GM12878 (cell line): Measurements from ENCODE around the gene KCNG3. TPM values are rescaled to one million over a fixed set of nuclear protein-coding genes. Genes with fewer than 3 reads are reported as not detected.

Experiments
- HDAC2 ChIP-seq: fragments of 200-600 bp; sonication (generic); IDR thresholded peaks from 2 replicates; pipeline ENCODE4 v1.6.1; 2017
- NBN ChIP-seq: fragments of 450-650 bp; IDR thresholded peaks from 2 replicates; pipeline ENCODE4 v1.6.1; 2016
- SMC3 ChIP-seq: IDR thresholded peaks from 2 replicates; pipeline ENCODE4 v1.6.1; 2011; ENCODE audit warnings: low read length, improper control_type of control experiment, borderline replicate concordance
- TCF12 ChIP-seq: IDR thresholded peaks from 2 replicates; pipeline ENCODE4 v1.6.1; 2011; ENCODE audit warnings: low read depth, mild to moderate bottlenecking, low read length
- ZNF622 ChIP-seq: fragments of 450-650 bp; IDR thresholded peaks from 2 replicates; pipeline ENCODE4 v1.6.1; 2017; ENCODE audit warnings: mild to moderate bottlenecking, inconsistent platforms
- polyA plus RNA-seq, 11 experiments: library from polyadenylated mRNA; depleted of rRNA in 4 of 11; unstranded in 6 of 11; stranded (reverse) in 5 of 11; fragments of >200 nt; fragmentation: Nextera tagmentation in 4 of 11; fragmentation: Illumina TruSeq in 1 of 11; extraction: Ambion mirVana in 4 of 11; extraction: Trizol in 1 of 11; gene quantifications; 1 replicate in 1 of 11; 2 replicates in 10 of 11; pipeline versions ENCODE4 v1.2.1 to v1.2.3, GENCODE V29; 2011 to 2016; ENCODE audit warnings: inconsistent platforms in 2 of 11, missing spikeins in 2 of 11, low read depth in 1 of 11
- total RNA-seq, 4 experiments: library from RNA; depleted of rRNA in 3 of 4; stranded (reverse); fragments of >200 nt in 3 of 4; fragmentation: Illumina TruSeq in 1 of 4; extraction: Trizol in 1 of 4; gene quantifications; 2 replicates each; pipeline versions ENCODE4 v1.2.1 to v1.2.3, GENCODE V29; 2013 to 2021
- TF ChIP-seq, protein P1 (sequence below): fragments of 450-650 bp; formaldehyde crosslinking; IDR thresholded peaks from 2 replicates; pipeline ENCODE4 v1.4.0; 2020; ENCODE audit warnings: mild to moderate bottlenecking, moderate library complexity
- TF ChIP-seq, protein P2 (sequence below): IDR thresholded peaks from 2 replicates; pipeline ENCODE4 v1.6.1; 2012; ENCODE audit warnings: improper control_type of control experiment, low read depth, low read length; ENCODE audit not compliant: insufficient replicate concordance

Gene KCNG3
- total and polyA plus RNA-seq, 10 of the 15 experiments (the other 5 are each of a cell fraction or from before 2014, with no cell fraction given) = 0.01 to 0.06 (median 0.04) TPM; not detected in 4

DNA sequence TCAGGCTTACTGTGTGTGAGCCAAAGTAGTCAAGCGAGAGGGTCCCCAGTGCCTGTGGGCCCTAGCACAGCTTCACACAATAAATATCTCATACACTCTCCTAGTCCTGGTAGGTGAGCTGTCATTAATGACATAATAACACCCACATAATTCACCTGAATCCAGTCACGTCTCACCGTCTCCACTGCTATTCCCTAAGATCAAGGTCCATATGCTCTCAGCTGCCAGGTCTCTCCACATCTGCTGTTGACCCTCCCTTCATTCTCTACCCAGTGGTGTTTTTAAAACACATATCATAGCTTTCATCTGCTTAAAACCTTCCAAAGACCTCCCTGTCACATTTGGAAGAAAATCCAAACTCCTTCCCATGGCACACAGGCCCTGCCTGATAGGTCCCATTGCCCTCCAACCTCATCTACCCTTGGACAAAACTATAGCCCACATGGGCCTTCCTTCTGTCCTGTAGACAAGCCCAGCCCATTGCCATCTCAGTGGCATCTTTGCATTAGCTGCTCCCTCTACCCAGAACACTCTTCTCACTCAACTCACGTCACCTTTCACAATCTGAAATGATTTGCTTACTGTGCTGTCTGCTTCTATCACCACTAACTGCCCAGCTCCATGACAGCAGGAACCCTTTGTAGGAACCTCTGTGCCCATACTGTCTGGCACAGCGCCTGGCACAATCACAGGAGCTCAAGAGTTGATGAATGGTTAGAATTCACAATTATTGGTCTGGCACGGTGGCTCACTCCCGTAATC, 7.5 kb downstream of the KCNG3 start (continued):
- no peak for TF ChIP-seq ZNF622
- no peak for TF ChIP-seq NBN
- TF ChIP-seq, protein P1, sequence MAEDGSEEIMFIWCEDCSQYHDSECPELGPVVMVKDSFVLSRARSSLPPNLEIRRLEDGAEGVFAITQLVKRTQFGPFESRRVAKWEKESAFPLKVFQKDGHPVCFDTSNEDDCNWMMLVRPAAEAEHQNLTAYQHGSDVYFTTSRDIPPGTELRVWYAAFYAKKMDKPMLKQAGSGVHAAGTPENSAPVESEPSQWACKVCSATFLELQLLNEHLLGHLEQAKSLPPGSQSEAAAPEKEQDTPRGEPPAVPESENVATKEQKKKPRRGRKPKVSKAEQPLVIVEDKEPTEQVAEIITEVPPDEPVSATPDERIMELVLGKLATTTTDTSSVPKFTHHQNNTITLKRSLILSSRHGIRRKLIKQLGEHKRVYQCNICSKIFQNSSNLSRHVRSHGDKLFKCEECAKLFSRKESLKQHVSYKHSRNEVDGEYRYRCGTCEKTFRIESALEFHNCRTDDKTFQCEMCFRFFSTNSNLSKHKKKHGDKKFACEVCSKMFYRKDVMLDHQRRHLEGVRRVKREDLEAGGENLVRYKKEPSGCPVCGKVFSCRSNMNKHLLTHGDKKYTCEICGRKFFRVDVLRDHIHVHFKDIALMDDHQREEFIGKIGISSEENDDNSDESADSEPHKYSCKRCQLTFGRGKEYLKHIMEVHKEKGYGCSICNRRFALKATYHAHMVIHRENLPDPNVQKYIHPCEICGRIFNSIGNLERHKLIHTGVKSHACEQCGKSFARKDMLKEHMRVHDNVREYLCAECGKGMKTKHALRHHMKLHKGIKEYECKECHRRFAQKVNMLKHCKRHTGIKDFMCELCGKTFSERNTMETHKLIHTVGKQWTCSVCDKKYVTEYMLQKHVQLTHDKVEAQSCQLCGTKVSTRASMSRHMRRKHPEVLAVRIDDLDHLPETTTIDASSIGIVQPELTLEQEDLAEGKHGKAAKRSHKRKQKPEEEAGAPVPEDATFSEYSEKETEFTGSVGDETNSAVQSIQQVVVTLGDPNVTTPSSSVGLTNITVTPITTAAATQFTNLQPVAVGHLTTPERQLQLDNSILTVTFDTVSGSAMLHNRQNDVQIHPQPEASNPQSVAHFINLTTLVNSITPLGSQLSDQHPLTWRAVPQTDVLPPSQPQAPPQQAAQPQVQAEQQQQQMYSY (CRISPR knock-in tag) = no peak
- TF ChIP-seq SMC3 = no peak
- TF ChIP-seq HDAC2 = no peak
- TF ChIP-seq, protein P2, sequence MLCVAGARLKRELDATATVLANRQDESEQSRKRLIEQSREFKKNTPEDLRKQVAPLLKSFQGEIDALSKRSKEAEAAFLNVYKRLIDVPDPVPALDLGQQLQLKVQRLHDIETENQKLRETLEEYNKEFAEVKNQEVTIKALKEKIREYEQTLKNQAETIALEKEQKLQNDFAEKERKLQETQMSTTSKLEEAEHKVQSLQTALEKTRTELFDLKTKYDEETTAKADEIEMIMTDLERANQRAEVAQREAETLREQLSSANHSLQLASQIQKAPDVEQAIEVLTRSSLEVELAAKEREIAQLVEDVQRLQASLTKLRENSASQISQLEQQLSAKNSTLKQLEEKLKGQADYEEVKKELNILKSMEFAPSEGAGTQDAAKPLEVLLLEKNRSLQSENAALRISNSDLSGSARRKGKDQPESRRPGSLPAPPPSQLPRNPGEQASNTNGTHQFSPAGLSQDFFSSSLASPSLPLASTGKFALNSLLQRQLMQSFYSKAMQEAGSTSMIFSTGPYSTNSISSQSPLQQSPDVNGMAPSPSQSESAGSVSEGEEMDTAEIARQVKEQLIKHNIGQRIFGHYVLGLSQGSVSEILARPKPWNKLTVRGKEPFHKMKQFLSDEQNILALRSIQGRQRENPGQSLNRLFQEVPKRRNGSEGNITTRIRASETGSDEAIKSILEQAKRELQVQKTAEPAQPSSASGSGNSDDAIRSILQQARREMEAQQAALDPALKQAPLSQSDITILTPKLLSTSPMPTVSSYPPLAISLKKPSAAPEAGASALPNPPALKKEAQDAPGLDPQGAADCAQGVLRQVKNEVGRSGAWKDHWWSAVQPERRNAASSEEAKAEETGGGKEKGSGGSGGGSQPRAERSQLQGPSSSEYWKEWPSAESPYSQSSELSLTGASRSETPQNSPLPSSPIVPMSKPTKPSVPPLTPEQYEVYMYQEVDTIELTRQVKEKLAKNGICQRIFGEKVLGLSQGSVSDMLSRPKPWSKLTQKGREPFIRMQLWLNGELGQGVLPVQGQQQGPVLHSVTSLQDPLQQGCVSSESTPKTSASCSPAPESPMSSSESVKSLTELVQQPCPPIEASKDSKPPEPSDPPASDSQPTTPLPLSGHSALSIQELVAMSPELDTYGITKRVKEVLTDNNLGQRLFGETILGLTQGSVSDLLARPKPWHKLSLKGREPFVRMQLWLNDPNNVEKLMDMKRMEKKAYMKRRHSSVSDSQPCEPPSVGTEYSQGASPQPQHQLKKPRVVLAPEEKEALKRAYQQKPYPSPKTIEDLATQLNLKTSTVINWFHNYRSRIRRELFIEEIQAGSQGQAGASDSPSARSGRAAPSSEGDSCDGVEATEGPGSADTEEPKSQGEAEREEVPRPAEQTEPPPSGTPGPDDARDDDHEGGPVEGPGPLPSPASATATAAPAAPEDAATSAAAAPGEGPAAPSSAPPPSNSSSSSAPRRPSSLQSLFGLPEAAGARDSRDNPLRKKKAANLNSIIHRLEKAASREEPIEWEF = no peak
- no peak for TF ChIP-seq TCF12
